HepG2 (cell line): ENCODE data around the gene RABL6. TPM values are rescaled to one million over a fixed set of nuclear protein-coding genes. Genes with fewer than 3 reads are reported as not detected.
A peak's percentile ranks its signal among the peaks of the same experiment; 100 is the strongest.

Experiments used
- CBX5 ChIP-seq: sonication (generic); formaldehyde crosslinking; IDR thresholded peaks from 2 replicates; pipeline ENCODE4 v1.4.0; 2020; ENCODE audit warnings: missing genetic modification reagents, borderline replicate concordance
- CEBPG ChIP-seq: IDR thresholded peaks from 2 replicates; pipeline ENCODE4 v1.6.1; 2016
- HOXA9 ChIP-seq: sonication (generic); formaldehyde crosslinking; IDR thresholded peaks from 2 replicates; pipeline ENCODE4 v1.8.1; 2022; ENCODE audit warnings: missing genetic modification reagents, mild to moderate bottlenecking, moderate library complexity, borderline replicate concordance
- JDP2 ChIP-seq: sonication (generic); formaldehyde crosslinking; IDR thresholded peaks from 2 replicates; pipeline ENCODE4 v1.8.1; 2022; ENCODE audit warnings: missing genetic modification reagents, borderline replicate concordance
- PAWR ChIP-seq: sonication (generic); formaldehyde crosslinking; IDR thresholded peaks from 2 replicates; pipeline ENCODE4 v1.4.0; 2020; ENCODE audit warnings: missing genetic modification reagents, mild to moderate bottlenecking, borderline replicate concordance
- RELA ChIP-seq: sonication (generic); formaldehyde crosslinking; IDR thresholded peaks from 2 replicates; pipeline ENCODE4 v1.4.0; 2020; ENCODE audit warnings: missing genetic modification reagents
- SNAPC2 ChIP-seq: sonication (generic); formaldehyde crosslinking; IDR thresholded peaks from 2 replicates; pipeline ENCODE4 v1.8.1; 2022; ENCODE audit warnings: mild to moderate bottlenecking, missing genetic modification reagents
- SRY ChIP-seq: sonication (generic); formaldehyde crosslinking; IDR thresholded peaks from 2 replicates; pipeline ENCODE4 v1.8.0; 2022; ENCODE audit warnings: mild to moderate bottlenecking, missing genetic modification reagents
- ZNF343 ChIP-seq: sonication (generic); formaldehyde crosslinking; IDR thresholded peaks from 2 replicates; pipeline ENCODE4 v1.4.0; 2020; ENCODE audit warnings: mild to moderate bottlenecking, missing genetic modification reagents
- ZNF354B ChIP-seq: sonication (generic); formaldehyde crosslinking; IDR thresholded peaks from 2 replicates; pipeline ENCODE4 v1.8.0; 2022; ENCODE audit warnings: mild to moderate bottlenecking, missing genetic modification reagents
- ZNF496 ChIP-seq: sonication (generic); formaldehyde crosslinking; IDR thresholded peaks from 2 replicates; pipeline ENCODE4 v1.8.1; 2023; ENCODE audit warnings: mild to moderate bottlenecking, moderate library complexity, missing genetic modification reagents; ENCODE audit not compliant: insufficient replicate concordance
- ZNF552 ChIP-seq: sonication (generic); formaldehyde crosslinking; IDR thresholded peaks from 2 replicates; pipeline ENCODE4 v1.9.0; 2022; ENCODE audit warnings: missing genetic modification reagents, mild to moderate bottlenecking, borderline replicate concordance
- polyA plus RNA-seq, 8 experiments: library from polyadenylated mRNA; depleted of rRNA in 3 of 8; stranded (reverse) in 7 of 8; unstranded in 1 of 8; fragments of >200 nt; fragmentation: Illumina TruSeq in 4 of 8; extraction: Trizol in 4 of 8; gene quantifications; 2 replicates each; pipeline versions ENCODE4 v1.2.1 to v1.2.3, GENCODE V29; 2011 to 2016; ENCODE audit warnings: low read depth in 4 of 8, missing spikeins in 1 of 8, mixed read lengths in 1 of 8; ENCODE audit not compliant: insufficient read depth in 1 of 8
- total RNA-seq, 5 experiments: library from RNA; depleted of rRNA; stranded (reverse); fragments of >200 nt; fragmentation: Illumina TruSeq; extraction: Trizol; gene quantifications; 2 replicates each; pipeline ENCODE4 v1.2.3, GENCODE V29; 2016; ENCODE audit warnings: low read depth in 1 of 5
- TF ChIP-seq, protein P1 (sequence below): sonication (generic); formaldehyde crosslinking; IDR thresholded peaks from 2 replicates; pipeline ENCODE4 v1.5.0; 2020; ENCODE audit warnings: missing genetic modification reagents
- TF ChIP-seq, protein P2 (sequence below): sonication (generic); formaldehyde crosslinking; IDR thresholded peaks from 2 replicates; pipeline ENCODE4; 2020; ENCODE audit warnings: missing genetic modification reagents, mild to moderate bottlenecking, borderline replicate concordance
- TF ChIP-seq, protein P3 (sequence below): sonication (generic); formaldehyde crosslinking; IDR thresholded peaks from 2 replicates; pipeline ENCODE4 v1.4.0; 2020; ENCODE audit warnings: missing genetic modification reagents
- TF ChIP-seq, protein P4 (sequence below): sonication (generic); formaldehyde crosslinking; IDR thresholded peaks from 2 replicates; pipeline ENCODE4 v1.4.0; 2020; ENCODE audit warnings: missing genetic modification reagents
- TF ChIP-seq, protein P5 (sequence below): sonication (generic); formaldehyde crosslinking; IDR thresholded peaks from 2 replicates; pipeline ENCODE4 v1.9.0; 2021; ENCODE audit warnings: missing genetic modification reagents, borderline replicate concordance
- TF ChIP-seq, protein P6 (sequence below): IDR thresholded peaks from 2 replicates; pipeline ENCODE4 v1.6.1; 2016; ENCODE audit warnings: mild to moderate bottlenecking

The RABL6 gene
- total and polyA plus RNA-seq, 2 of the 13 experiments (the other 11 are each of a cell fraction or from before 2014, with no cell fraction given) = 81.5 to 125 TPM

GRCh38 chr9:136847826-136848392 lies 40.2 kb downstream of the RABL6 start (continued):
- TF ChIP-seq, protein P1, sequence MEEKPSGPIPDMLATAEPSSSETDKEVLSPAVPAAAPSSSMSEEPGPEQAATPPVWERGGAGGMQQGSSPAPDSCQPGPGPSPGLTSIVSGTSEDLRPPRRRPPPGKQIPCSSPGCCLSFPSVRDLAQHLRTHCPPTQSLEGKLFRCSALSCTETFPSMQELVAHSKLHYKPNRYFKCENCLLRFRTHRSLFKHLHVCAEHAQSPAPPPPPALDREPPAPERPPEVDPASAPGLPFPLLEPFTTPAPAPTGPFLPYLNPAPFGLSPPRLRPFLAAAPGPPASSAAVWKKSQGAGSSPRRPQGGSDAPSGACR (CRISPR knock-in tag) = no peak
- no peak for TF ChIP-seq ZNF343 (CRISPR knock-in tag)
- TF ChIP-seq SRY (CRISPR knock-in tag) = 0 out of 2 replicates have a peak, but pooled peaks have one; percentile 75
- no peak for TF ChIP-seq PAWR (CRISPR knock-in tag)
- peak; percentile 90 for TF ChIP-seq ZNF552
- TF ChIP-seq, protein P2, sequence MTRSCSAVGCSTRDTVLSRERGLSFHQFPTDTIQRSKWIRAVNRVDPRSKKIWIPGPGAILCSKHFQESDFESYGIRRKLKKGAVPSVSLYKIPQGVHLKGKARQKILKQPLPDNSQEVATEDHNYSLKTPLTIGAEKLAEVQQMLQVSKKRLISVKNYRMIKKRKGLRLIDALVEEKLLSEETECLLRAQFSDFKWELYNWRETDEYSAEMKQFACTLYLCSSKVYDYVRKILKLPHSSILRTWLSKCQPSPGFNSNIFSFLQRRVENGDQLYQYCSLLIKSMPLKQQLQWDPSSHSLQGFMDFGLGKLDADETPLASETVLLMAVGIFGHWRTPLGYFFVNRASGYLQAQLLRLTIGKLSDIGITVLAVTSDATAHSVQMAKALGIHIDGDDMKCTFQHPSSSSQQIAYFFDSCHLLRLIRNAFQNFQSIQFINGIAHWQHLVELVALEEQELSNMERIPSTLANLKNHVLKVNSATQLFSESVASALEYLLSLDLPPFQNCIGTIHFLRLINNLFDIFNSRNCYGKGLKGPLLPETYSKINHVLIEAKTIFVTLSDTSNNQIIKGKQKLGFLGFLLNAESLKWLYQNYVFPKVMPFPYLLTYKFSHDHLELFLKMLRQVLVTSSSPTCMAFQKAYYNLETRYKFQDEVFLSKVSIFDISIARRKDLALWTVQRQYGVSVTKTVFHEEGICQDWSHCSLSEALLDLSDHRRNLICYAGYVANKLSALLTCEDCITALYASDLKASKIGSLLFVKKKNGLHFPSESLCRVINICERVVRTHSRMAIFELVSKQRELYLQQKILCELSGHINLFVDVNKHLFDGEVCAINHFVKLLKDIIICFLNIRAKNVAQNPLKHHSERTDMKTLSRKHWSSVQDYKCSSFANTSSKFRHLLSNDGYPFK = peak; percentile 83
- TF ChIP-seq, protein P3, sequence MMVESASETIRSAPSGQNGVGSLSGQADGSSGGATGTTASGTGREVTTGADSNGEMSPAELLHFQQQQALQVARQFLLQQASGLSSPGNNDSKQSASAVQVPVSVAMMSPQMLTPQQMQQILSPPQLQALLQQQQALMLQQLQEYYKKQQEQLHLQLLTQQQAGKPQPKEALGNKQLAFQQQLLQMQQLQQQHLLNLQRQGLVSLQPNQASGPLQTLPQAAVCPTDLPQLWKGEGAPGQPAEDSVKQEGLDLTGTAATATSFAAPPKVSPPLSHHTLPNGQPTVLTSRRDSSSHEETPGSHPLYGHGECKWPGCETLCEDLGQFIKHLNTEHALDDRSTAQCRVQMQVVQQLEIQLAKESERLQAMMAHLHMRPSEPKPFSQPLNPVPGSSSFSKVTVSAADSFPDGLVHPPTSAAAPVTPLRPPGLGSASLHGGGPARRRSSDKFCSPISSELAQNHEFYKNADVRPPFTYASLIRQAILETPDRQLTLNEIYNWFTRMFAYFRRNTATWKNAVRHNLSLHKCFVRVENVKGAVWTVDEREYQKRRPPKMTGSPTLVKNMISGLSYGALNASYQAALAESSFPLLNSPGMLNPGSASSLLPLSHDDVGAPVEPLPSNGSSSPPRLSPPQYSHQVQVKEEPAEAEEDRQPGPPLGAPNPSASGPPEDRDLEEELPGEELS (CRISPR knock-in tag) = peak; percentile 43; the same call in 1 of the 2 replicates
- TF ChIP-seq, protein P4, sequence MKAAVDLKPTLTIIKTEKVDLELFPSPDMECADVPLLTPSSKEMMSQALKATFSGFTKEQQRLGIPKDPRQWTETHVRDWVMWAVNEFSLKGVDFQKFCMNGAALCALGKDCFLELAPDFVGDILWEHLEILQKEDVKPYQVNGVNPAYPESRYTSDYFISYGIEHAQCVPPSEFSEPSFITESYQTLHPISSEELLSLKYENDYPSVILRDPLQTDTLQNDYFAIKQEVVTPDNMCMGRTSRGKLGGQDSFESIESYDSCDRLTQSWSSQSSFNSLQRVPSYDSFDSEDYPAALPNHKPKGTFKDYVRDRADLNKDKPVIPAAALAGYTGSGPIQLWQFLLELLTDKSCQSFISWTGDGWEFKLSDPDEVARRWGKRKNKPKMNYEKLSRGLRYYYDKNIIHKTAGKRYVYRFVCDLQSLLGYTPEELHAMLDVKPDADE = no peak
- no peak; the same call in 1 of the 2 replicates for TF ChIP-seq CEBPG (CRISPR knock-in tag)
- TF ChIP-seq, protein P5, sequence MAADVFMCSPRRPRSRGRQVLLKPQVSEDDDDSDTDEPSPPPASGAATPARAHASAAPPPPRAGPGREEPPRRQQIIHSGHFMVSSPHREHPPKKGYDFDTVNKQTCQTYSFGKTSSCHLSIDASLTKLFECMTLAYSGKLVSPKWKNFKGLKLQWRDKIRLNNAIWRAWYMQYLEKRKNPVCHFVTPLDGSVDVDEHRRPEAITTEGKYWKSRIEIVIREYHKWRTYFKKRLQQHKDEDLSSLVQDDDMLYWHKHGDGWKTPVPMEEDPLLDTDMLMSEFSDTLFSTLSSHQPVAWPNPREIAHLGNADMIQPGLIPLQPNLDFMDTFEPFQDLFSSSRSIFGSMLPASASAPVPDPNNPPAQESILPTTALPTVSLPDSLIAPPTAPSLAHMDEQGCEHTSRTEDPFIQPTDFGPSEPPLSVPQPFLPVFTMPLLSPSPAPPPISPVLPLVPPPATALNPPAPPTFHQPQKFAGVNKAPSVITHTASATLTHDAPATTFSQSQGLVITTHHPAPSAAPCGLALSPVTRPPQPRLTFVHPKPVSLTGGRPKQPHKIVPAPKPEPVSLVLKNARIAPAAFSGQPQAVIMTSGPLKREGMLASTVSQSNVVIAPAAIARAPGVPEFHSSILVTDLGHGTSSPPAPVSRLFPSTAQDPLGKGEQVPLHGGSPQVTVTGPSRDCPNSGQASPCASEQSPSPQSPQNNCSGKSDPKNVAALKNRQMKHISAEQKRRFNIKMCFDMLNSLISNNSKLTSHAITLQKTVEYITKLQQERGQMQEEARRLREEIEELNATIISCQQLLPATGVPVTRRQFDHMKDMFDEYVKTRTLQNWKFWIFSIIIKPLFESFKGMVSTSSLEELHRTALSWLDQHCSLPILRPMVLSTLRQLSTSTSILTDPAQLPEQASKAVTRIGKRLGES = no peak
- TF ChIP-seq ZNF496 (CRISPR knock-in tag) = no peak
- TF ChIP-seq ZNF354B (CRISPR knock-in tag) = no peak
- 0 out of 2 replicates have a peak, but pooled peaks have one; percentile 71 for TF ChIP-seq HOXA9 (CRISPR knock-in tag)
- TF ChIP-seq JDP2 (CRISPR knock-in tag) = peak; percentile 45; the same call in 1 of the 2 replicates
- TF ChIP-seq, protein P6, sequence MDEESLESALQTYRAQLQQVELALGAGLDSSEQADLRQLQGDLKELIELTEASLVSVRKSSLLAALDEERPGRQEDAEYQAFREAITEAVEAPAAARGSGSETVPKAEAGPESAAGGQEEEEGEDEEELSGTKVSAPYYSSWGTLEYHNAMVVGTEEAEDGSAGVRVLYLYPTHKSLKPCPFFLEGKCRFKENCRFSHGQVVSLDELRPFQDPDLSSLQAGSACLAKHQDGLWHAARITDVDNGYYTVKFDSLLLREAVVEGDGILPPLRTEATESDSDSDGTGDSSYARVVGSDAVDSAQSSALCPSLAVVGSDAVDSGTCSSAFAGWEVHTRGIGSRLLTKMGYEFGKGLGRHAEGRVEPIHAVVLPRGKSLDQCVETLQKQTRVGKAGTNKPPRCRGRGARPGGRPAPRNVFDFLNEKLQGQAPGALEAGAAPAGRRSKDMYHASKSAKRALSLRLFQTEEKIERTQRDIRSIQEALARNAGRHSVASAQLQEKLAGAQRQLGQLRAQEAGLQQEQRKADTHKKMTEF (CRISPR knock-in tag) = peak; percentile 66; the same call in 1 of the 2 replicates
- peak; percentile 59; the same call in 1 of the 2 replicates for TF ChIP-seq SNAPC2 (CRISPR knock-in tag)
- no peak for TF ChIP-seq RELA (CRISPR knock-in tag)
- TF ChIP-seq CBX5 = no peak
